MCF 10A (cell line): ENCODE data around the gene ARHGEF26. TPM values are rescaled to one million over a fixed set of nuclear protein-coding genes. Genes with fewer than 3 reads are reported as not detected.

Source experiments
- BruUV-seq: library from RNA; stranded (reverse); fragments of 400-500 nt; replicated peaks from 2 replicates; lab custom pipeline; 2021; lab: Mats Ljungman, UMichigan
- CTCF ChIA-PET: fragments of 300-600 bp; sonication (Branson Sonifier 250); formaldehyde crosslinking; extraction: SDS; loops from one replicate; lab custom pipeline; 2021; ENCODE audit warnings: antibody characterized with exemption, inconsistent platforms; lab: Yijun Ruan, JAX
- POLR2A ChIA-PET: fragments of 300-600, 350-650 bp; sonication (Branson Sonifier 250); formaldehyde crosslinking; extraction: SDS; loops from one replicate; lab custom pipeline; 2020; ENCODE audit warnings: antibody characterized with exemption, inconsistent platforms; lab: Yijun Ruan, JAX
- DNase-seq: peaks from one replicate; pipeline ENCODE4 v3.0.0-alpha.2; 2018; ENCODE audit not compliant: unreplicated experiment
- H3K27ac Mint-ChIP-seq: one replicate; pipeline ENCODE4 v1.8.0; 2022; ENCODE audit warnings: mild to moderate bottlenecking, low read depth, mixed read lengths; ENCODE audit not compliant: unreplicated experiment
- H3K27me3 Mint-ChIP-seq: one replicate; pipeline ENCODE4 v1.8.0; 2022; ENCODE audit warnings: mixed read lengths; ENCODE audit not compliant: insufficient read depth, unreplicated experiment
- H3K36me3 Mint-ChIP-seq: one replicate; pipeline ENCODE4 v1.8.0; 2022; ENCODE audit warnings: mild to moderate bottlenecking, moderate library complexity, mixed read lengths; ENCODE audit not compliant: insufficient read depth, unreplicated experiment
- H3K4me1 Mint-ChIP-seq: one replicate; pipeline ENCODE4 v1.8.0; 2022; ENCODE audit warnings: mixed read lengths; ENCODE audit not compliant: insufficient read depth, unreplicated experiment
- H3K4me3 Mint-ChIP-seq: one replicate; pipeline ENCODE4 v1.8.0; 2022; ENCODE audit warnings: mild to moderate bottlenecking, moderate library complexity, mixed read lengths; ENCODE audit not compliant: unreplicated experiment
- H3K9me3 Mint-ChIP-seq: one replicate; pipeline ENCODE4 v1.8.0; 2022; ENCODE audit warnings: mixed read lengths; ENCODE audit not compliant: unreplicated experiment
- intact Hi-C: fragments of 100-400 bp; cut with micrococcal nuclease; formaldehyde crosslinking; loops from 2 replicates; pipeline ENCODE4 v1.14.1; 2022
- total RNA-seq: library from RNA; stranded (reverse); gene quantifications from 2 replicates; pipeline ENCODE4 v1.2.3, GENCODE V29; 2022
- TF ChIP-seq, protein P1 (sequence below): fragments of 200-600 bp; IDR thresholded peaks from one replicate; pipeline ENCODE4 v1.8.0; 2022; ENCODE audit warnings: antibody characterized with exemption, mild to moderate bottlenecking; ENCODE audit not compliant: unreplicated experiment

Gene ARHGEF26
- total RNA-seq, 1 experiment from 2014 or later, result 0.63 TPM

- Mint-ChIP-seq H3K4me3 (no peak overlapping the region), H3K27me3 (no peaks in the 10 kb centered on the region), H3K9me3 (no peaks in the 10 kb centered on the region), H3K27ac (no peak overlapping the region), H3K4me1 (peaks cover 5% of the 10 kb centered on the region), H3K36me3 (no peaks in the 10 kb centered on the region)
- DNase-seq, result no peak
- ChIA-PET CTCF (interaction anchor here (4.0 kb wide), 1 partner anchor 13 kb away, joined by 26 read pairs; no protein-coding TSS in a partner anchor), POLR2A (no interaction called here)
- TF ChIP-seq, protein P1, sequence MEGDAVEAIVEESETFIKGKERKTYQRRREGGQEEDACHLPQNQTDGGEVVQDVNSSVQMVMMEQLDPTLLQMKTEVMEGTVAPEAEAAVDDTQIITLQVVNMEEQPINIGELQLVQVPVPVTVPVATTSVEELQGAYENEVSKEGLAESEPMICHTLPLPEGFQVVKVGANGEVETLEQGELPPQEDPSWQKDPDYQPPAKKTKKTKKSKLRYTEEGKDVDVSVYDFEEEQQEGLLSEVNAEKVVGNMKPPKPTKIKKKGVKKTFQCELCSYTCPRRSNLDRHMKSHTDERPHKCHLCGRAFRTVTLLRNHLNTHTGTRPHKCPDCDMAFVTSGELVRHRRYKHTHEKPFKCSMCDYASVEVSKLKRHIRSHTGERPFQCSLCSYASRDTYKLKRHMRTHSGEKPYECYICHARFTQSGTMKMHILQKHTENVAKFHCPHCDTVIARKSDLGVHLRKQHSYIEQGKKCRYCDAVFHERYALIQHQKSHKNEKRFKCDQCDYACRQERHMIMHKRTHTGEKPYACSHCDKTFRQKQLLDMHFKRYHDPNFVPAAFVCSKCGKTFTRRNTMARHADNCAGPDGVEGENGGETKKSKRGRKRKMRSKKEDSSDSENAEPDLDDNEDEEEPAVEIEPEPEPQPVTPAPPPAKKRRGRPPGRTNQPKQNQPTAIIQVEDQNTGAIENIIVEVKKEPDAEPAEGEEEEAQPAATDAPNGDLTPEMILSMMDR, result no peak
- no TSS peak for BruUV-seq
- intact Hi-C loops, result no loop called here
These were observed 119.0 kb downstream of the ARHGEF26 start for GRCh38 chr3:154240235-154240634.

- CTCF ChIA-PET, result interaction anchor here (4.0 kb wide), 1 partner anchor 12 kb away, joined by 26 read pairs; no protein-coding TSS in a partner anchor
These were observed 120.3 kb downstream of the ARHGEF26 start for GRCh38 chr3:154241496-154241895.

GRCh38 chr3:154242766-154243165, 121.6 kb downstream of the ARHGEF26 start:
- DNase-seq, result no peak
- peaks cover 10% of the 10 kb centered on the region for H3K4me1 Mint-ChIP-seq

More at GRCh38 chr3:154241496-154241895, 120.3 kb downstream of the ARHGEF26 start:
- Mint-ChIP-seq H3K9me3 (no peaks in the 10 kb centered on the region), H3K27ac (no peak overlapping the region), H3K36me3 (no peaks in the 10 kb centered on the region), H3K27me3 (no peaks in the 10 kb centered on the region), H3K4me1 (peaks cover 10% of the 10 kb centered on the region), H3K4me3 (no peak overlapping the region)
- TF ChIP-seq, protein P1, result no peak
- intact Hi-C loops, result no loop called here
- no TSS peak for BruUV-seq
- POLR2A ChIA-PET, result no interaction called here
- DNase-seq, result no peak

GRCh38 chr3:154243353-154243752, 122.2 kb downstream of the ARHGEF26 start:
- intact Hi-C loops, result no loop called here
- H3K4me3 Mint-ChIP-seq, result no peak overlapping the region
- POLR2A ChIA-PET, result no interaction called here
- no TSS peak for BruUV-seq
- no peaks in the 10 kb centered on the region for H3K9me3 Mint-ChIP-seq
- CTCF ChIA-PET, result interaction anchor here (1.9 kb wide), 1 partner anchor 9 kb away, joined by 10 read pairs; no protein-coding TSS in a partner anchor
- no peak for DNase-seq
- TF ChIP-seq, protein P1, result no peak
- peak overlapping the region; percentile 62 for H3K27ac Mint-ChIP-seq
- peaks cover 10% of the 10 kb centered on the region for H3K4me1 Mint-ChIP-seq
- no peaks in the 10 kb centered on the region for H3K27me3 Mint-ChIP-seq
- no peaks in the 10 kb centered on the region for H3K36me3 Mint-ChIP-seq

More at GRCh38 chr3:154242766-154243165, 121.6 kb downstream of the ARHGEF26 start:
- H3K36me3 Mint-ChIP-seq, result no peaks in the 10 kb centered on the region
- no peaks in the 10 kb centered on the region for H3K27me3 Mint-ChIP-seq
- H3K4me3 Mint-ChIP-seq, result no peak overlapping the region
- CTCF ChIA-PET, result interaction anchor here (1.9 kb wide), 1 partner anchor 10 kb away, joined by 10 read pairs; no protein-coding TSS in a partner anchor
- intact Hi-C loops, result no loop called here
- peak overlapping the region; percentile 62 for H3K27ac Mint-ChIP-seq
- TF ChIP-seq, protein P1, result no peak
- POLR2A ChIA-PET, result no interaction called here
- BruUV-seq, result no TSS peak
- H3K9me3 Mint-ChIP-seq, result no peaks in the 10 kb centered on the region
